Stimulated activated CD4-positive, alpha-beta T cell treated with anti-CD3 and anti-CD28 coated beads, Interleukin-4, amount 100 ng/mL, for 1 hour (primary cell): Measurements from ENCODE around the gene CYFIP2.
A peak's percentile ranks its signal among the peaks of the same experiment; 100 is the strongest.

Experiments used
- DNase-seq: peaks from one replicate; pipeline ENCODE4 v3.0.0-alpha.2; 2020

The CYFIP2 gene

DNA sequence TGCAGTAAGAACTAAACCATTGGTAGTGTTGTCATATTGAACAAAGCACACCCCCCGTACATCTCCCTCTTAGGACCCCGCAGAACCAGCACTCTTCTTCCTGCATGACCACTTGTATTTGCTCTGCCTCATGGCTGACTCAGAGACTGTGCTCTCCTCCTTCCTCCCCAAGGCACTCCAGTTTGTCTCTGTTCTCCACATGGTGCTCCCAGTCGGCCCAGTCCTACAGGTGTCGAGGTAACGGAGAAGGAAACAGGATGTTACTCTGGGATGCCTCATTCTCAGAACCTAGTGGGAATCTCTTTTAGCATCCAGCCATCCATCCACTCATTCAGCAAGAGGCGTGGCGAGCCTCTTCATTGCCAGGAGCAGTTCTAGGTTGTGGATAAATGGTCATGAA lies 97.1 kb downstream of the CYFIP2 start:
- no peak for DNase-seq

DNA sequence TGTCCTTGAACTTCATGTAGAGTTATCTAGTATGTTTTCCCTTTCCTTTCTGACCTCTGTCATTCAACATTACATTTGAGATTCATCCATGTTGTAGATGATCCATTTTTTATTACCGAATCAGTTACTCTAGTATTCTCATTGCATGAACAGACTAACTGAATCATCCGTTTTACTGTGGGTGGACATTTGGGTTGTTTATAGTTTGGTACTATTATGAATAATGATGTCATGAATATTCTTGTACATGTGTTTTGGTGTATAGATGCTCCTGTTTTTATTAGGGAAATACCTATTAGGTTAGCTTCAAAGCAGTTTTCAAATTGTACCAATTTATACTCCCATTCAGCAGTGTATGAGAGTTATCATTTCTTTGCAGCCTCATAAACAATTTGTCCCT lies 99.8 kb downstream of the CYFIP2 start:
- no peak for DNase-seq

DNA sequence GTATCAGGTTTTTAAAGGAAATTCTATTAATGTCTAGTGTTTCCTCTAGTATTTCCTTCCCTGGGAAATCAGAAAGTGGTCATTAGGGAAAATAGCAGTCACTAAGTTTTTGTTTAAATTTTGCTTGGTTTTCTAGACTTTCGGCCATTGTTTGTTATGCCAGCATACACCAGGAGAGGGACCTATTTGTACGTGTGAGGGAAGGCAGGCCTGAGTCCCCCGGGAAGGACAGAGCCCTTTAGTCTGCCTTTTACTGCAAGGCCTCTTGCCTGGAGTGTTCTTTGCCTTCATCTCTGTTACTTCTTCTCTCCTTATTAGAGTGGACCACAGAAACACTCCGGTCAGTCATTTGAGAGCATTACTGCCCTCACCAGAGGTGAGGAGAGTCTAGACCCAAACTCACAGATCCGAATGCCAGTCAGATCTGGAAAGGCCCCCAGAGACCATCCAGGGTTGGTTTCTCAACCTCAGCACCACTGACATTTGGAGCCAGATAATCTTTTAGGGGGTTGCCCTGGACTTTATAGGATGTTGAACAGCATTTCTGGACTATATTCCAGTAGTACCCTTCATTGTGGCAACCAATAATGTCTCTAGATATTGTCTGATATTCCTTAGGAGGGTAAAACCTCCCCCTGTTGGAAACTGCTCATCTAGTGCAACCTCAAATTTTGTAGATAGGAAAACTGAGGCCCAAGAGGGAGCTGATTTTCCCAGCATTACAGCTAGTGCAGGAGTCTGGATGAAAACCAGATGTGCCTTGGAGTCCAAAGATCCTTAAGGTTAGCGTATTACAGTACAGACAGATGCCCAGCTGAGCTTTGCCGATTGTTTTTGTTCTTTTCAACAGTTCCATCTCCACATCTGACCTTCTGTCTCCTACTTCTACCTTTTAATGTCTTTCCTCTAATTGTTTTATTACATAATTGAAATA lies 101.1 kb downstream of the CYFIP2 start:
- DNase-seq: no peak

DNA sequence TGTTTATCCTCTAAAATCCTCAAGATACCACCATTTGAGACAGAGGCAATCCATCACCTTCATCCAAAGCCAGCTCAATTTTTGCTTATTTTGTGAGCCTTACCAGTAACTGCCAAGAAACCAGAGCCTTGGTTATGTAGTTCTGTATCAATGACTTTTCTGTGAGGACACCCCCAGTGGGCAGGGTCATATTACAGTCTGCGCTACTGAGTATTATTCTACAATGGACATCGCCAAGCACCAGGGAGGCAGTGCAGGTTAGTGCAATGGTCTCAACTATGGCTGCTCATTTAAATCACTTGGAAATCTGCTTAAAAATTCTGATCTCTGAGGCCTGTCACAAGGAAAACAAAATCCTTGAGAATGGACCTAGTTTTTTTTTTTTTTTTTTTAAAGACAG lies 103.6 kb downstream of the CYFIP2 start:
- no peak for DNase-seq

DNA sequence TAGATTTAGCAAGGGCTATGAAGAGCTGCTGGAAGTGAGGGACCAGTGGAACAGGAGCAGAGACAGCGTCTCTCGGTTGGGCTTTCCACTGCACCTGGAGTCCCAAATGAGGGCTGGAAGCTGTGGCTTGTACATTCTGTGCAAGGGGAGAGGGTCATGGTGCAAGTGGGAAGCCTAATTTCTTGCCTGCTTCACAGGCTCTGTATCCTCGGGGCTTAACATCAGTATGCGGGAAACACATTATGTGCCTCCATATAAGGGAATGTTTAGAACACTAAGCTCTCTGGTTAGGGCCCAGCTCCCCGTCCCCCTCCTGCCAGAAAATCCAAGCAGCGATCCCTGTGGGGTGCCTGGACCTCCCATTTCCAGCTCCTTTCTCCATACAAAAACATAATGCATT lies 105.0 kb downstream of the CYFIP2 start:
- no peak for DNase-seq

DNA sequence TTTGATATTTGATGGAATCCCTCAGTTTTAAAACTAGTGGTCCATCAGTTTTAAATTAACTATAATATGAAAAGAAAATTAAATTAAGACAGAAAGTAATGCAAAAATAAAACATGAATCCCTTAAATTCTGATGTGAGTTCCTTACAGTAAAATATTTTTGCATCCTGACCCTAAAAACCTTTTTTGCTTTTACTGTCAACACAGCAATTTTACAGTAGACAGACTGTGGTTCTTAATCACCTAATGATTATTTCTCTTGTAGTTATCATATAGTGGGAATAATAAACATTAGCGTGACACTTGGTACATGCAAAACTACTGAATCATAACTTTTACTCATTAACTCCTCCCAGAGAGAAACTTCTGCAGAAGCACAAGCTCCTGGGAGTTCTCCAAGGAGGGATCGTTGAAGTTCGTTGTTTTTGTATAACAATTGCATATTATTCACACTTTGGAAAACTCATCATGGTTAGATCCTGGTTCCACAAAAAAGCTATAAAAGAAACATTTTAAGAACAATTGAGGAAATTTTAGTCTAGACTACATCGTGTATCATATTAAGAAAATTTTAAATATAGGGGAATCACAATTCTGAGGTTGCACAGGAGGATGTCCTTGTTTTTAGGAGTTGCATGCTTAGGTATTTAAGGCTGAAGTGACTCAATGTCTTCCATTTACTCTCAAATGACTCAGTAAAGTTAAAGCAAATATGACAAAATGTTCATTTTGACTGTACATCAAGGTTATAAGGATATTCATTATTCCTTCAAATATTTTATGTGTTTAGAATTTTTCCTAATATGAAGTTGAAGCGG lies 105.9 kb downstream of the CYFIP2 start:
- no peak for DNase-seq

DNA sequence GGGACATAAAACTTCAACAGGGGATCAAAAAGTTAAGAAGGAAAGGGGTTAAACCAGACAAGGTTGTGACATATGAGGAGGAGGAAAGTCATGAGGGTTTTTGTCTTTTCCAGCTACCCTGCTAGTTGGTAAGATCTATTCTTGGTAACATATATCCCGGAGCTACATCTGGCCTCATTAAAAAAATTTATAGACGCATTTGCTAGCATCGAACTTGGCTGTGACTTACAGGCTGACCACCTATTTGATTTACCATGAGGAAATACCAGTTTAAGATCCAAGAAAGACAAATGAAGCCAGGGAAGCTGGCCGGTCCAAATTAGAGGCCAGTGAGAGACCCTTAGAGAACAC lies 106.5 kb downstream of the CYFIP2 start:
- DNase-seq: no peak

DNA sequence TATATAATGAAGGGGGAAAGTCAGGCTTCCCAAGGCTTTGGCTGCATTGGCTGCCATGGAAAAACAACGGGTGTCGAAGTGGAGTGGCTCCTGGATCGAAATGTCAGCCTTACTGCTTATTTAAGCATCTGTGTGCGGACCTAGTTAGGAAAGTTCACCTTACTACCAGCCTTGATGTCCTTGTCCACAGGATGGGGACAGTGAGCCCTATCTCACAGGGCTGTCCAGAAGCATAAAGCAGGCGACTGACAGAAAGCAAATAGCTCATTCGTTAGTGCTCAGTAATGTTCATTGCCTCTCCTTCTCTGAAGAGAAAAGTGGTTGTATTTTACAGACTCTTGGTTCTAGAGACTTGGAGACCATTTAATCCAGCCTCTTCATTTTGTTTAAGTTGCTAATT lies 112.6 kb downstream of the CYFIP2 start:
- DNase-seq: no peak

DNA sequence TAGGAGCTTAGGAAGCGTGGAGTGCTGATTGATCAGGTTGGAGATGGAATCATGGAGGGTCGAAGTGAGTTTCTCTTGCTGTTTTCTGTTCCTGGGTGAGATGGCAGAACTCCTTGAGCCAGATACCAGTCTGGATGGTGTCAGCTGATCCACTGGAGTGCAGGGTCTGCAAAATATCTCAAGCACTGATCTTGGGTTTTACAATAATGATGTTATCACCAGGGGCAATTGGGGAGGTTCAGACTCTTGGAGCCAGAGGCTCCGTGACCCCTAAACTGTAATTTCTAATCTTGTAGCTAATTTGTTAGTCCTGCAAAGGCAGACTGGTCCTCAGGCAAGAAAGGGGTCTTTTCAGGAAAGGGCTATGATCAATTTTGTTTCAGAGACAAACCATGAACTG lies 114.1 kb downstream of the CYFIP2 start:
- DNase-seq: no peak

DNA sequence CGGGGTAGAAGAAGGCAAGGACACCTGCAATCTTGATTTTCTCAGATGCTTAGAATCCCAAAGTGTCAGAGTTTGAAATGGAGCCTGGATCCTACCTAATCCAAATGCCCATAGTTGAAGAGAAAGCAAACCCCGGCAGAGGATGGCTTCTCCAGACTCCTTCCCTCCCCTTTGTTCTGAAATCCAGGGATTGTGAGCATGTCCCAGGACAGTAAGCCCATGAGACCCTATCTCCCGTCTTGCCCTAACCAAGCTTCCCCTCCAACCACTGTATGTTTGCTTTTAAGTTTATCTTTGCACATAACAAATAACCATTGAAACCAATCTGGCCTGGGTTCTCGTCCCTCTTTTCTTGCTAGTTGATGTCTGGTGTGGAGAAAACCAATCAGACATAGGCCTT lies 115.8 kb downstream of the CYFIP2 start:
- DNase-seq: no peak

DNA sequence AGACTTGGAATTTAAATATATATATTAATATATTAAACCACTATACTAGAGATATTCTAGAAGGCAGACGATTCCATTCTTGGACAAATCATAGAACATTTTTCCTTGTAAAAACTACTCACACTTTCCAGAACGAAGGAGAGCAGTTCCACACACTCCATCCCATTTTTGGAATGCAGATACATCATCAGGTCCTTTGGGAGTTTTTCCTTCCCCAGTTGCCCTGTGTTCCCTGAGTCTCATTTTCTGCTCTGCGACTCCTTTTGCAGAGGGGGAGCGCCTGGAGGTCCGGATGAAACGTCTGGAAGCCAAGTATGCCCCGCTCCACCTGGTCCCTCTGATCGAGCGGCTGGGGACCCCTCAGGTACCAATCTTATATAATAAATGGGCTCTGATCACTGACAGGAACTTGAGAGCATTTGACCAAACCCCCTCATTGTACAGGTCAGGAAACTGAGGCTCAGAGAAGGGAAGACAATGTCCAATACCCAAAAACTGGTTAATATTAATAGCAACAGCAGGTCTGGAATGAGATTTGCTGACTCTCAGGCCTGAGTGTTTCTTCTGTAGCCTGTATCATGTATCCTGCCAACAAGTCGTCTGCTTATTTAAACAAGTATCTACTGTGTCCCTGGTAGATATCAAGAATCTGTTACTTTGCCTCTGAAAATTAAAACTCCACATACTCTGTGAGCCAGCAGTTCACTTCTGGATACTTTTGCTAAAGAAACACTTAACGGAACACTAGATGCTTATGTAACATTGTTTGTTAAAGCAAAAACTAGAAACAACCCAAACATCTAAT lies 117.3 kb downstream of the CYFIP2 start:
- no peak for DNase-seq

DNA sequence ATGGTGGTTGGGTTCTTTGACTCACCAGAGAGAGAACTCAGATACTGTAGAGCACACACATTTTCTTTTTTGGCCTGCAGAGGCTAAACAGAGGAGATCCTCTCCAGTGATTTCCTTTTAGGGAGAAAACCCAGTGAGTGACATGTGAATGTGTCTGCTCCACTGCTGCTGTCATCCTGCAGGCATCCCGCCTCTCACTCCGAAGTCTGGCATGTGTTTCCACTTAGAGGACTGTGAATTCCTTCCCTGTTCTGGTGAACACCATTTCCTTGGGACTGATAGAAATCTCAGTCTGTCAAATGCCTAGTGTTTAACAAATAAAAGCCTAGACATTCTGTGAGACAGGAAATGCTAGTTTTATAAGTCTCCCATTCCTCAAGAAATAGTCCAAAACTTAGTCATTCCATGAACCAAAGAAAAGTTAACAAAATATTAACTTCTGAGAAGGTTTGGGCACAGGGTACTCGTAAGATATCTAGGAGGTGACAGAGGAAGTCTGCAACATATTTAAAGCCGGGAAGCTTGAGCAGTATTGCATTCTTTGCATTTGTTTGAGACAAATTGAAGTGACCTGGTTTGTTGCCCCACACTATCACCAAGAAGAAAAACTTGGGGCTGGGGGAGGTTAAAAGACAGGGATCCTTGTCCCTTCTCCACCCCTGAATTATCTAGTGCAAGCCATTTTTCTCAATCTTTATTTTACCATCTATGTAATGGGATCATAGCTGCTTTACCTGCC lies 119.2 kb downstream of the CYFIP2 start:
- no peak for DNase-seq

DNA sequence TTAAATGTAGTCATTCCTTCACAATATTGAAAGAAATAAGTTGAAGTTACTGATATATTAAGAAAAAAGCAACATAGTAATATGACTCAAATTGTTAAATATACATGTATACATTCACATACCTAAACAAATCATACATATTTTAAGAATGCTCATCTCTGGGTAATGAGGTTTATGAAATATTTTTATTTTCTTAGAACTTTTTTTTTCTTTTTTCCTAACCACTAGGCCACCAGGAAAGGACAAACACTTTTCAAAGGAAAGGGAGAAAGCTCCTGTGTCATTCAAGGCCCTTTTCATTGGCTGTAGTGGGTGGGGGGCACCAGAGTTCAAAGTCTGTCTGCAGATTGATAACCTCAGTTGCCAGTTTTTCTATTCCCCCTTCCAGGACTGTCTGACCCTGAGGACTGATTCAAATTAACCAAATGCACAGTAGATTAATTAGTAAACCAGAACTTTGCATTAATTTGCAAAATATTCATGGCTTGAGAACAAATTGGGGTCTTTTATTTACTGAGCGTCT lies 121.2 kb downstream of the CYFIP2 start:
- DNase-seq: no peak

DNA sequence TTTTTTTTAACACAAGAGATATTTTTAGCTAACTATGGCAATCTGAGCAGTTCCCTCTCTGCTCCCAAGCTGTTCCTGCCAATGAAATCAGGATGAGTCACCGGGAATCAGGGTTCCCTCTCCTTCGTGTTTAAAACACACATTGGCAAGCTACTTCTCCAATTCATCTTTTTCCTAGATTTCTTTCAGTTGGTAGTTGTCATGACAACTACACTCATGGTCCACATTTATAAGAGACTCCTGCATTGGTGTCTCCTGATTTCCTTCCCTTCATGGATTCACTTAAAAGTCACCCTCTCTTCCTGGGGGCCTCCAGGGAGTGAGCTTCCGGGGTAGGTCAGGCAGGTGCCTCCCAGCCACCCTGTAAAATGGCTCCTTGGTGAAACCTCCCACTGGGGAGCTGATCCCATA lies 121.8 kb downstream of the CYFIP2 start:
- no peak for DNase-seq

DNA sequence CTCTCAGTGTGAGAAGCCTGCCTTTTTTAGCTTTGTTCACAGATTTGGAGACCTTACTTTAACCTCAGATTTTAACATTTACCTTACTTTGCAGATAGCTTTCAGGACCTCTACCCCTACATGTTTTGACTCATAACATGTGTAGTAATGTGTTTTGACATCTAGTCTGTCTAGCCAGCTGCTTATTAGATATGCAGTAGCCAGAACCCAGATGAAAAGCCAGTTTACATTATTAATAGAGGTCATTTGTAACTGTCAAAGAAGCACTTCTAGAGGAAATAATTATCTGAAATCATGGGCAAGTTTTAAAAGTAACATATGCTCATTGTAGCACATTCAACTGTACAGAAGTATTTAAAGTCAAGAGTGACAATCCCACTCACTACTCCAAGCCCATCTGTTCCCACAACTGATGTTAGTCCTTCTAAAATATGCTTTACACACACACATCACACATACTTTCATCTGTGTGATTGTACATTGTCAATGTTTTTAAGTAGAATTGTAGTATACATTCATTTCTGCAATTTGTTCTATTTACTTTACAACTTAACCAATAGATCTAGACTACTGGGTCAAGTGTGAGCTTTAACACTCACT lies 122.3 kb downstream of the CYFIP2 start:
- DNase-seq: no peak

DNA sequence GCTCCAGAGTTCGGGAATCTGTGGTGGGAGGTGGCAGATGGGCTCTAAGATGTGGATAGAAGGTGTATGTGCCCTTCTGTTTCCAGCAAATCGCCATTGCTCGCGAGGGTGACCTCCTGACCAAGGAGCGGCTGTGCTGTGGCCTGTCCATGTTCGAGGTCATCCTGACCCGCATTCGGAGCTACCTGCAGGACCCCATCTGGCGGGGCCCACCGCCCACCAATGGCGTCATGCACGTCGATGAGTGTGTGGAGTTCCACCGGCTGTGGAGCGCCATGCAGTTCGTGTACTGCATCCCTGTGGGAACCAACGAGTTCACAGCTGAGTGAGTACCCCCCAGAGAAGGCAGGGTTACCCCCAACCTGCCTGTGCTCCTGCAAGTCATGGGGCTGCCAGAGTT lies 123.2 kb downstream of the CYFIP2 start:
- DNase-seq: no peak

DNA sequence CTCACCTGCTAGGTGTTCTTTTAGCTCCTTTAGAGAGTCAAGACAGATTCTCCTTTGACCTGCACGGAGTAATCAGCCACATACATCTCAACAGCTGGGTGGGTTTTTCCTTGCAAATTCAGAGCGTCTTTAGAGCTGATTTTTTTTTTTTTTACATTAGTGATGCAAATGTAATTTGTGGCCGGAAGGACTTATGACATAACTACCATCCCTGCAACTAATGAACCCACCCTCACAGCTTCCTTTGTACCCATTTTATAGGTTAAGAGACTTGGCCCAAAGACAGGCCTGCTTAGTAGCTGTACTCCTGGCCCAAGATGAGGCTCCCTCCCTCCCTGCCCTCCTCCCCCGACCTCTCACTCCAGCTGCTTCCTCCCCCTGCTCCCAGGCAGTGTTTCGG lies 124.2 kb downstream of the CYFIP2 start:
- no peak for DNase-seq

DNA sequence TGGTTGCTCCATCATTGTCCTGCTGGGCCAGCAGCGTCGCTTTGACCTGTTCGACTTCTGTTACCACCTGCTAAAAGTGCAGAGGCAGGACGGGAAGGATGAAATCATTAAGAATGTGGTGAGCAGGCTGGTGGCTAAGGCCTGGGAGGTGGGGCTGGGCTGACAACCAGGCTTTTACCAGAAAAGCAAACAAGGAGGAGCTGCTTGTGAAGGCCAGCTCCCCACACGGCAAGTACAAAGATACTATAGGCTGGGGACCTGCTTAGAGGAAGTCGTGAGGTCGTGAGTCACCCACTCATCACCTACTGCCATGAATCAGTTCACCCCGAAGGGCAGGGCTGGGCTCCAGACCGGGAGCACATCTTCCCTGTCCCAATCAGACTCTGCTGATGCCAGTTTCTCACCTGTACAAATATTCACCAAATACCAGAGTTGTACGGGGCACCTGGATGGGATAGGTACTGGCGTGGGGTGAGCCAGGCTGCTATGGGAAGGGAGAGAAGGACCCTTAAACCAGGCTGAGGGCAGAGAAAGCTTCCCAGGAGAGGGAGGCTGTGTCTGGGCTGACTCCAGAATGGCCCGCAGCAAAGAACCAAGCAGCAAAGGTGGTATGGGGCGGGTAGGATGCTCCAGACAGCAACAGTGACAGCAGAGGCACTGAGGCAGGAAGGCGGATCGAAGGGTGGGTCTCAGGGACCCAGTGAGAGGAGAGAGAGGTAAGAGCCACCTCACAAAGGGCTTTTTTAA lies 124.8 kb downstream of the CYFIP2 start:
- DNase-seq: peak; percentile 31

DNA sequence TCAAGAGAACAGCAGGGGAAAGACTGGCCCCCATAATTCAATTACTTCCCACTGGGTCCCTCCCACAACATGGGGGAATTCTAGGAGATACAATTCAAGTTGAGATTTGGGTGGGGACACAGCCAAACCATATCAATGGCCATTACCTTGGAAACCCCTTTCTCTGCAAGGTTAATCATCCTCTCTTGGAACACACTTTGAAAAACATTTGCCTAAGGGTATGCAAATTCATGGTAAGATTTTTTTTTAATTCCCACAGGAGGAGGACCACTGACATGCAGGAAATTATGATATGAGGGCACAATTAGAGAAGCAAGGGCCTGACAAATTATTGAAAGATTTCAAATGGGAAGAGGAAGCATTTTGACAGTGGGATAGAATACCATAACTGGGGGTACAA lies 132.4 kb downstream of the CYFIP2 start:
- no peak for DNase-seq

DNA sequence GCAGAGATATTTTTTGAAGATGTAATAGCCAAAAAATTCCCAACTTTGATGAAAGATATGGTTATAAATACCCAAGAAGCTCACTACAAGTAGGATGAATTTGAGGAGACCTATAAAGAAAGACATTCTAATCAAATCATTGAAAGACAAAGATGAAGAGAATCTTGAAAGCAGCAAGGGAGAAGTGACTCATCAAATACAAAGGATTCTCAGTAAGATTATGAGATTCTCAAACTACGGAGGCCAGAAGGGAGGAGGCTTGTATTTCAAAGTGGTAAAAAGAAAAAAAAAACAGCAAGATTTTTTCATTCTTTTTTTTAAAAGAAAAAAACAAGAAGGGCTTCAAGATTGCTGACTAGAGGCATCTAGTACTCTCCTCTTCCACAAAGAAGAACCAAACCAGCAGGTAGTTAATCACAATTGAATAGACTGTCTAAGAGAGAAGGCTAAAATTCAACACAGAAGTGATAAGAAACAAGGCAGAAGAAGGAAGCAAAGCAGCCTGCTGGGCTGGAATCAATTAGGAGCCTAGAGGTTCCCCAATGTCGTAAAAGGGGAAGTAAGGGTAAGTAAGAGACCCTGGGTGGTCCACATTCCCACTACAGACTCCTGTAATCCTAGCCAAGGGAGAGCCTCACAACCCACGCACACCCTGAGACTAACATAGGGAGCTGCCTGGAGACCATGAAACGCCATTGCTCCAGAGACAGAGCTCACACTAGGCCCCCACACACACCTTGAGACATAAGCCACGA lies 135.0 kb downstream of the CYFIP2 start:
- DNase-seq: no peak
